Islet precursor cell (in vitro differentiated cells): ENCODE results near the gene UPF1.

Source experiments
- DNase-seq: peaks from one replicate; pipeline ENCODE4 v3.0.0-alpha.2; 2018

Gene UPF1

GRCh38 chr19:18878058-18878797 is 46.5 kb downstream of the UPF1 start:
- DNase-seq, result no peak

- DNase-seq, result no peak
Measured at GRCh38 chr19:18878858-18879578, 47.3 kb downstream of the UPF1 start.

- DNase-seq, result peak; percentile 69
Measured at GRCh38 chr19:18879579-18880373, 48.0 kb downstream of the UPF1 start.

GRCh38 chr19:18881491-18881890 is 49.7 kb downstream of the UPF1 start:
- DNase-seq, result no peak

GRCh38 chr19:18883526-18884304 is 52.0 kb downstream of the UPF1 start:
- DNase-seq, result no peak

- no peak for DNase-seq
Measured at GRCh38 chr19:18886972-18887371, 55.2 kb downstream of the UPF1 start.

GRCh38 chr19:18889949-18890745 is 58.4 kb downstream of the UPF1 start:
- no peak for DNase-seq

GRCh38 chr19:18893587-18894253 is 62.0 kb downstream of the UPF1 start:
- no peak for DNase-seq

GRCh38 chr19:18894254-18895037 is 62.7 kb downstream of the UPF1 start:
- DNase-seq, result no peak

GRCh38 chr19:18895038-18895823 is 63.5 kb downstream of the UPF1 start:
- peak; percentile 92 for DNase-seq

GRCh38 chr19:18895824-18896341 is 64.1 kb downstream of the UPF1 start, which contains the start of gene CERS1:
TSS of gene CERS1 (minus strand) at chr19:18896158. CDS start at chr19:18896072, 86 bp downstream.
- DNase-seq, result no peak

GRCh38 chr19:18896421-18896841 is 64.7 kb downstream of the UPF1 start:
- DNase-seq, result no peak

- no peak for DNase-seq
Measured at GRCh38 chr19:18897094-18898029, 65.6 kb downstream of the UPF1 start.

GRCh38 chr19:18898081-18898606 is 66.4 kb downstream of the UPF1 start:
- DNase-seq, result no peak

- no peak for DNase-seq
Measured at GRCh38 chr19:18898607-18899408, 67.0 kb downstream of the UPF1 start.

- no peak for DNase-seq
Measured at GRCh38 chr19:18899624-18900560, 68.1 kb downstream of the UPF1 start.
